Endothelial cell (in vitro differentiated cells): ENCODE data around the gene CCK. TPM values are rescaled to one million over a fixed set of nuclear protein-coding genes. Genes with fewer than 3 reads are reported as not detected.

Source experiments
- DNase-seq: peaks from one replicate; pipeline ENCODE4 v3.0.0; 2021; ENCODE audit warnings: low spot score
- H3K27ac Mint-ChIP-seq: one replicate; pipeline ENCODE4 v1.8.0; 2021; ENCODE audit warnings: mixed read lengths, inconsistent platforms; ENCODE audit not compliant: unreplicated experiment
- H3K27me3 Mint-ChIP-seq: one replicate; pipeline ENCODE4 v1.8.0; 2021; ENCODE audit warnings: mild to moderate bottlenecking, moderate library complexity, mixed read lengths, inconsistent platforms; ENCODE audit not compliant: unreplicated experiment
- H3K36me3 Mint-ChIP-seq: one replicate; pipeline ENCODE4 v1.8.0; 2021; ENCODE audit warnings: mild to moderate bottlenecking, low read depth, mixed read lengths, inconsistent platforms; ENCODE audit not compliant: unreplicated experiment
- H3K4me1 Mint-ChIP-seq: one replicate; pipeline ENCODE4 v1.8.0; 2021; ENCODE audit warnings: mild to moderate bottlenecking, mixed read lengths, inconsistent platforms; ENCODE audit not compliant: unreplicated experiment
- H3K4me3 Mint-ChIP-seq: one replicate; pipeline ENCODE4 v1.8.0; 2021; ENCODE audit warnings: mild to moderate bottlenecking, mixed read lengths, inconsistent platforms; ENCODE audit not compliant: unreplicated experiment
- H3K9me3 Mint-ChIP-seq: one replicate; pipeline ENCODE4 v1.8.0; 2021; ENCODE audit warnings: mixed read lengths, inconsistent platforms; ENCODE audit not compliant: unreplicated experiment
- total RNA-seq: library from RNA; stranded (reverse); fragmentation: NEBNext Ultra II Directional; extraction: Animal tissue kit (Norgen Biotek cat#: 25700); gene quantifications from one replicate; pipeline ENCODE4 v1.2.1, GENCODE V29; 2021; ENCODE audit not compliant: unreplicated experiment
- TF ChIP-seq, protein P1 (sequence below): fragments of 200-600 bp; sonication (generic); IDR thresholded peaks from one replicate; pipeline ENCODE4 v1.5.0; 2021; ENCODE audit warnings: antibody characterized with exemption; ENCODE audit not compliant: unreplicated experiment

The CCK gene
- total RNA-seq, 1 donor from 2014 or later = not detected

DNA sequence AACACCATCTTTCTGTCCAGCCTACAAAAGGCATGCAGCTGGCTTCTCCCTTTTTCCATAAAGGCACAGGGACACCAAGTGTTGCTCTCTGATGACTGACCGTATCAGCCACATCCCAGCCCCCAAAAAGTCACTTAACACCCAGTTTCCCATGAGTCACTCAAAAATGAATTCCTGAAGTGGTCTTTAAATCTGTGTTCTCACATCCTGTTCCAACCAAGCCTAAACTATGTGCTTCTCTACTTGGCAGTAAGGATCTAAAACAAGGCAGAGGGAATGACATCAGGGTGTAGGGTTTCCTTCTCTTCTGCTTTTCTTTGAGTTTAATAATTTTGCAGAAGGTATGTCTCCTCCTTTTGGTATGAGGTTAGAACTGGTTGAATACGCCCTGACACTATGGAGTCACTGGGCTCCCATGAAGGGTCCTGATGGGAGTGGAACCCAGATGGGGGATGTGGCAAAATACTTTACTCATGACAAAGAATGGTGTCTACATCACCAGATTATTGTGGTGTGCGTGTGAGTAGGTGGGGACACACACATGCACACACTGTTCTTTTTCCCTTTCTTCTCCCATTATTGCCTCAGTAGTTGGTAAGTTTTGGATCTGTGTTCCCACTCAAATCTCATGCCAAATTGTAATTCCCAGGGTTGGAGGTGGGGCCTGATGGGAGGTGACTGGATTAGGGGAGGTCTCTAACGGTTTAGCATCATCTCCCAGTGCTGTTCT, 35.6 kb upstream of the CCK start:
- DNase-seq = no peak
- H3K27ac Mint-ChIP-seq = no peak overlapping the region
- no peak overlapping the region for H3K4me3 Mint-ChIP-seq
- H3K9me3 Mint-ChIP-seq = no peaks in the 10 kb centered on the region
- TF ChIP-seq, protein P1, sequence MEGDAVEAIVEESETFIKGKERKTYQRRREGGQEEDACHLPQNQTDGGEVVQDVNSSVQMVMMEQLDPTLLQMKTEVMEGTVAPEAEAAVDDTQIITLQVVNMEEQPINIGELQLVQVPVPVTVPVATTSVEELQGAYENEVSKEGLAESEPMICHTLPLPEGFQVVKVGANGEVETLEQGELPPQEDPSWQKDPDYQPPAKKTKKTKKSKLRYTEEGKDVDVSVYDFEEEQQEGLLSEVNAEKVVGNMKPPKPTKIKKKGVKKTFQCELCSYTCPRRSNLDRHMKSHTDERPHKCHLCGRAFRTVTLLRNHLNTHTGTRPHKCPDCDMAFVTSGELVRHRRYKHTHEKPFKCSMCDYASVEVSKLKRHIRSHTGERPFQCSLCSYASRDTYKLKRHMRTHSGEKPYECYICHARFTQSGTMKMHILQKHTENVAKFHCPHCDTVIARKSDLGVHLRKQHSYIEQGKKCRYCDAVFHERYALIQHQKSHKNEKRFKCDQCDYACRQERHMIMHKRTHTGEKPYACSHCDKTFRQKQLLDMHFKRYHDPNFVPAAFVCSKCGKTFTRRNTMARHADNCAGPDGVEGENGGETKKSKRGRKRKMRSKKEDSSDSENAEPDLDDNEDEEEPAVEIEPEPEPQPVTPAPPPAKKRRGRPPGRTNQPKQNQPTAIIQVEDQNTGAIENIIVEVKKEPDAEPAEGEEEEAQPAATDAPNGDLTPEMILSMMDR = no peak
- H3K27me3 Mint-ChIP-seq = no peaks in the 10 kb centered on the region
- peaks cover 34% of the 10 kb centered on the region for H3K4me1 Mint-ChIP-seq
- no peaks in the 10 kb centered on the region for H3K36me3 Mint-ChIP-seq

DNA sequence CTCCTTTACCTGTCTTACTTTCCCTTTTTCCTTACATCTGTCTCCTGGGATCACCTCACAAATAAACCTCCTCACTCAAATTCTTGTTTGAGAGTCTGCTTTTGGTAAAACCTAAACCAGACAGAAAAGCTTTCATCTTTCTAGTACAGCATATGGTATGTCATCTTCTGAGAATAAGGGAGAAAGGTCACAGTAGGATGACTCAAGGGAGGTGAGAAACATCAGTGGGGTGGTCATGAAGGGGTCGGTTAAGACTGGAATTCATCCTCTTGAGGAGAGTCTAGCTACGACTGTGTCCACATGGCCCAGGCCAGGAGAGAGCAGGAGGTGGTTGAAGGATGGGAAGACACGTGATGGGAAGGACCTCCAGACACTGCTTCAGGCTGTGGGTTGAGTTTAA, 34.8 kb upstream of the CCK start:
- Mint-ChIP-seq H3K9me3 (no peaks in the 10 kb centered on the region), H3K4me1 (peaks cover 34% of the 10 kb centered on the region)

DNA sequence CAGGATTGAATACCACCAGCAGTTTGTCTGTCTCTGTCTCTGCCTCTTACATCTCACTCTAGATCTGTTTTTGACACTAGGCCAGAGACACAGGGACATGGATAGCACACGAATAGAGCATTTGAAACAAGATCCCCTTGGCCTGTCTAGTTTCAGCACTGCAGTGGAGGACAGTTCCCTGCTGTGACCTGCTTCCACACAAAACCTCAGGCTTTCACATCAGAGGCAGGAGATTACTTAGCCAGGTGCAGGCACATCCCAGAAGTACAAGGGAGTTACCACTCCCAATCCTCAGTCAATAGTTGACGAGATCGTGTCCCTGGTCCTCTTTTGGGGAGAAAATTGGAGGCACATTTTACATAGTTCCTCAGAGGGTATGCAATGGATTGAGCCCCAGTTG, 34.0 kb upstream of the CCK start:
- peak; percentile 68 for DNase-seq
- Mint-ChIP-seq H3K36me3 (no peaks in the 10 kb centered on the region), H3K4me3 (no peak overlapping the region), H3K4me1 (peaks cover 32% of the 10 kb centered on the region), H3K27ac (no peak overlapping the region), H3K27me3 (no peaks in the 10 kb centered on the region), H3K9me3 (no peaks in the 10 kb centered on the region)
- TF ChIP-seq, protein P1 = no peak

More for the DNA sequence above, 34.8 kb upstream of the CCK start:
- DNase-seq = no peak
- Mint-ChIP-seq H3K36me3 (no peaks in the 10 kb centered on the region), H3K27me3 (no peaks in the 10 kb centered on the region), H3K4me3 (no peak overlapping the region), H3K27ac (no peak overlapping the region)
- TF ChIP-seq, protein P1 = no peak

DNA sequence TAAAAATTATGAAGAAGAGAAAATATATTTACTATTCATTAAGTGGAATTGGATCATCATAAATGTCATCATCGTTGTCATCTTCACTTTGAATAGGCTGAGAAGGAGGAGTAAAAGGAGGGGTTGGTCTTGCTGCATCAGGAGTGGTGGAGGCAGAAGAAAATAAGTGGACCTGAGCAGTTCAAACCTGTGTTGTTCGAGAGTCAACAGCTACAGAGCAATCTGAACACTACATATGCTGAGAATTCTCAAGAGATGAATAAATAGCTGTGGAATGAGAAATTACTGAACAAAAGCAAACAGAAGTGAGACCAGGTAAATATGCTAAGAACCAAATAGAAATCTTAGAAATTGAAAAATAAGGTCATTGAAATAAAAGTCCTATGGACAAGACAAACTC, 32.3 kb upstream of the CCK start:
- Mint-ChIP-seq H3K4me3 (no peak overlapping the region), H3K27me3 (peaks cover 1% of the 10 kb centered on the region), H3K27ac (no peak overlapping the region), H3K4me1 (peaks cover 19% of the 10 kb centered on the region), H3K36me3 (no peaks in the 10 kb centered on the region), H3K9me3 (no peaks in the 10 kb centered on the region)
- no peak for DNase-seq
- TF ChIP-seq, protein P1 = no peak

DNA sequence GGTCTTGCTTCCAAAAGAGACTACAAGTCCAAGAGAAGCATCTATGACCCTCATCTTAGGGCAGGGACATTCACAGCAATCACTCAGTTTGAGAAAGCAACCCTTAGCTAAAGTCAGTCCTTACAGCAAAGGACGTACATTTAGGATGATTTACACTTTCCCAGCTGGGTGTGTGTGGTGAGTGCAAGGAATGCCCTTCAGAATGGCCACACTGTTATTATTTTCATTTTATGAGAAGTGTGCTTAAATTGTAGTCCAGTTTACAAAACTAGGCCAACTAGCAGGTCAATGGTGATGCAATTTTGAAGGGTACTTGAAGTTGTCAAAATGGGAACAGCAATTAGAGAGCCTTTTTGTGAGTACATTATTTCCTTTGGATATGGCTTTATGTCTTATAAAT, 26.0 kb upstream of the CCK start:
- H3K4me3 Mint-ChIP-seq = no peak overlapping the region
- TF ChIP-seq, protein P1 = no peak
- peaks cover under 1% of the 10 kb centered on the region for H3K4me1 Mint-ChIP-seq
- no peak for DNase-seq
- H3K27ac Mint-ChIP-seq = no peak overlapping the region
- peaks cover 6% of the 10 kb centered on the region for H3K36me3 Mint-ChIP-seq
- peaks cover 2% of the 10 kb centered on the region for H3K27me3 Mint-ChIP-seq
- peaks cover 5% of the 10 kb centered on the region for H3K9me3 Mint-ChIP-seq
